ENCODE measurements around the gene CALD1. TPM values are rescaled to one million over a fixed set of nuclear protein-coding genes. Genes with fewer than 3 reads are reported as not detected.

The CALD1 gene
- total RNA-seq, 2 donors from 2014 or later, result 912 to 1,038 TPM

DNA sequence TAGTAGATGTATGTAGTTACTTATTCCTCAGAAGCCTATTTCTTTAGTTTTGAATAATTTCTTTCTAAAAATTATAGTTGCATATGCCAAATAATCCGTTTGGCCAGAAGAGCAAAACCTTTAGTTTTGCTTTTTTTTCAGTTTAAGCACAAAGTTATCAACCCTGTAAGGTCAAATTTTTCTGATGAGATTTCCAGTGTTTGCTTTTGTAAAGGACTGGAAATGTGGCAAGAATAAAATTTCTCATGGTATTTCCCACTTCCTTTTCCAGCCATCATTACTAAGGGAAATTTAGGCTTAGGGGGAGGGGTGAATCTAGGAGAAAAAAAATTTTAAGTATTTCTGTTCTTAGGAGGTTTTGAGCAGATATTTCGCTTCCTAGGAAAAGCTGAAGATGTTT, 7.6 kb downstream of the CALD1 start:
- peak overlapping the region; percentile 86 to 93 for H3K27ac ChIP-seq
- ATAC-seq (ENCODE audit: insufficient number of reproducible peaks, low FRiP score, low read depth), result no peak
- H3K27me3 ChIP-seq (replicated peaks; ENCODE audit: insufficient read depth), result no peaks in the 10 kb centered on the region
- DNase-seq (ENCODE audit: low spot score), result no peak
- no peaks in the 10 kb centered on the region for H3K36me3 ChIP-seq
- H3K4me1 ChIP-seq (ENCODE audit: control insufficient read depth in 1 of 2, low read depth in 2 of 2), result peaks cover 45 to 84% of the 10 kb centered on the region in 2 donors
- TF ChIP-seq, protein P1, sequence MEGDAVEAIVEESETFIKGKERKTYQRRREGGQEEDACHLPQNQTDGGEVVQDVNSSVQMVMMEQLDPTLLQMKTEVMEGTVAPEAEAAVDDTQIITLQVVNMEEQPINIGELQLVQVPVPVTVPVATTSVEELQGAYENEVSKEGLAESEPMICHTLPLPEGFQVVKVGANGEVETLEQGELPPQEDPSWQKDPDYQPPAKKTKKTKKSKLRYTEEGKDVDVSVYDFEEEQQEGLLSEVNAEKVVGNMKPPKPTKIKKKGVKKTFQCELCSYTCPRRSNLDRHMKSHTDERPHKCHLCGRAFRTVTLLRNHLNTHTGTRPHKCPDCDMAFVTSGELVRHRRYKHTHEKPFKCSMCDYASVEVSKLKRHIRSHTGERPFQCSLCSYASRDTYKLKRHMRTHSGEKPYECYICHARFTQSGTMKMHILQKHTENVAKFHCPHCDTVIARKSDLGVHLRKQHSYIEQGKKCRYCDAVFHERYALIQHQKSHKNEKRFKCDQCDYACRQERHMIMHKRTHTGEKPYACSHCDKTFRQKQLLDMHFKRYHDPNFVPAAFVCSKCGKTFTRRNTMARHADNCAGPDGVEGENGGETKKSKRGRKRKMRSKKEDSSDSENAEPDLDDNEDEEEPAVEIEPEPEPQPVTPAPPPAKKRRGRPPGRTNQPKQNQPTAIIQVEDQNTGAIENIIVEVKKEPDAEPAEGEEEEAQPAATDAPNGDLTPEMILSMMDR (IDR thresholded peaks at IDR 0.05), result no peak
- peak overlapping the region; percentile 79 for H3K4me3 ChIP-seq
- H3K9me3 ChIP-seq, result no peaks in the 10 kb centered on the region

DNA sequence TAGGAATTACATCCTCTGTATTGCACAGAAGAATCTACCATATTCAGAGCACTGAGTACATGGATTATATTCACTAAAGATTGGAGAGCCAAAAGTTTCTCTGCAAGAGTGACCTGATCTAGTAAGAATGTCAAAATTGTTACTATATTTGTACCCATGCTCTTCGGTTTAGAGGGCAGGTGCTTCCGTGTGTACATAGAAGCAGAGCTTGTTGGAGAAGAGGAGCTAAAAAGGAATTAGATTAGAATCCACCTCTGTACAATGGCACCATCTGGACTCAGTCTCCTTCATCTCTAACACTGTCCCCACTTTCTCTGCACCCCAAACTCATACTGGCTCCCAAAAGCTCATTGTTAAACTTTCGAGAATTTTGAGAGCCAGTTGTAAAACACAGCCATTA, 8.3 kb downstream of the CALD1 start:
- peak overlapping the region; percentile 86 to 93 for H3K27ac ChIP-seq
- no peak for ATAC-seq (ENCODE audit: insufficient number of reproducible peaks, low FRiP score, low read depth)
- peak overlapping the region; percentile 79 for H3K4me3 ChIP-seq
- DNase-seq (ENCODE audit: low spot score), result no peak
- H3K36me3 ChIP-seq, result no peaks in the 10 kb centered on the region
- no peaks in the 10 kb centered on the region for H3K9me3 ChIP-seq
- H3K27me3 ChIP-seq (replicated peaks; ENCODE audit: insufficient read depth), result no peaks in the 10 kb centered on the region
- TF ChIP-seq, protein P1 (IDR thresholded peaks at IDR 0.05), result no peak
- peaks cover 45 to 90% of the 10 kb centered on the region in 2 donors for H3K4me1 ChIP-seq (ENCODE audit: control insufficient read depth in 1 of 2, low read depth in 2 of 2)

DNA sequence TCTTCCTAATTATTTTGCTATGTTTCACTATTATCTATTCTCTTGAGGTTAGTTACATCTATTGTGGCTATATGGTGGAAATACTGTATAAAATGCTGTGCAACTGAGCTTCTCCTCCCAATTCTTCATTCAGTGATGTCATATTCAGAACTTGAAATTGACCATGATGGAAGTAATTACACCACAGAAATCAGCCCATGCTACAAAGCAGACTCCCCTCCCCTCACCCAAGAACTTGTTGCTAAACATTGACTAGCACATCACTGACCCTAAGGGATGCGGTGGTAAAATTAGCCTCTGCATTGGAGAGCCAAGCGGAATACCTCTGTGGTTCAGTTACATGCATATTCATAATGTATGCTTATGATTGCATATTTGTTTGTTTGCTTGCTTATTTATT, 8.8 kb downstream of the CALD1 start:
- ATAC-seq (ENCODE audit: insufficient number of reproducible peaks, low FRiP score, low read depth), result no peak
- H3K27ac ChIP-seq, result peak overlapping the region; percentile 86 to 93
- TF ChIP-seq, protein P1 (IDR thresholded peaks at IDR 0.05), result no peak
- no peaks in the 10 kb centered on the region for H3K27me3 ChIP-seq (replicated peaks; ENCODE audit: insufficient read depth)
- H3K9me3 ChIP-seq, result no peaks in the 10 kb centered on the region
- peak overlapping the region; percentile 79 for H3K4me3 ChIP-seq
- no peak for DNase-seq (ENCODE audit: low spot score)
- no peaks in the 10 kb centered on the region for H3K36me3 ChIP-seq
- H3K4me1 ChIP-seq (ENCODE audit: control insufficient read depth in 1 of 2, low read depth in 2 of 2), result peaks cover 45 to 95% of the 10 kb centered on the region in 2 donors

DNA sequence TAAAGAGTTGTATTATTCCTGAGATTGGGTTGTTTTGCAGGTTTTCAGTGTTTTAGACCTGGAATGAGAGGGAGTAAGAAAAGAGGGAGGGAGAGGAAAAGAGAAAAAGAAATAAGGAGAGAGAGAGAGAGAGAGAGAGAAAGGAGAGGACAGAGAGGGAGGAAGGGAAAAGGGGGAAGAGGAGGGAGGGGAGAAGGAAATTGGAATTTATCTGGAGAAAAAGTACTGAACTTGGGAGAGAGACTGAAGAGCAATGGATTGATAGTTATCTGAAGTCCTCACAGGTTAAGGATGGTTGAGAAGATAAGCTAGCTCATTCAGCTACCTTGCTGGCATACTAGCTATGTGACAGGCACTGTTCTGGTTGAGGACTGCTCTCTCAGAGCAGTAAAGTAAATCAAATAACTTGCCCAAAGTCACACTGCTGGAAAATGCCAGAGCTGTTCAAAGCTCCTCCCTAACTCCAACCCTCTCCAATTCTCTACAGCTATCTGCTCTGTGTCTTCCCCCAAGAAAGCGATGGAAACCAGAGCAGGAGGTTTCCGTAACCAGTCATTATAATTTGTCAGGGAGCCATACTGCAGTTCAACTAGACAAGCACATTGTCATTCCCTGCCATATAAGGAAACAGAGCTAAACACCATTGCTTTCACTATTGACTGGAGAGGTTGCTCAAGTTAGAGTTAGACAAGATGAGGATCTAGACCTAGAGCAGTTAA, 10.7 kb downstream of the CALD1 start:
- no peaks in the 10 kb centered on the region for H3K9me3 ChIP-seq
- peak; percentile 50 for ATAC-seq (ENCODE audit: insufficient number of reproducible peaks, low FRiP score, low read depth)
- H3K36me3 ChIP-seq, result no peaks in the 10 kb centered on the region
- TF ChIP-seq, protein P1 (IDR thresholded peaks at IDR 0.05), result no peak
- H3K4me3 ChIP-seq, result peak overlapping the region; percentile 49
- peak overlapping the region; percentile 86 to 93 for H3K27ac ChIP-seq
- H3K4me1 ChIP-seq (ENCODE audit: control insufficient read depth in 1 of 2, low read depth in 2 of 2), result peaks cover 42 to 97% of the 10 kb centered on the region in 2 donors
- no peak for DNase-seq (ENCODE audit: low spot score)
- no peaks in the 10 kb centered on the region for H3K27me3 ChIP-seq (replicated peaks; ENCODE audit: insufficient read depth)

DNA sequence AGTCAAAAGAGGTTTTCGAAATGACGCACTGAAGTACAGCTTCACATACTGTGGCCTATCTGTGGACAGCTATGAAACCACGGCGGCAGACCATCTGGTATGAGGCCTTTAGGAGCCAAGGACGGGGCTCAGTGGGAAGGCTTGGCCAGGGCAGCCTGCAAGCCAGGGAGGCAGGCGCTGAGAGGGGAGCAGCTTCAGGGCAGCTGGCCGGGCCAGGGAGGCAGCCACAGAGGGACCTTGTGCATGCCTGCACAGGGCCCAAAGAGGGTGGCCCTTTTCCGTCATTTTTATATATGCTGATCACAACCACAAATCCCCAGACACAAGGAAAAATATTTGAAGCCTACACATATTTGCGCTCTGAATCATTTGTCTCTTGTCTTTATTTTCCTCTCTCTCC, 13.5 kb downstream of the CALD1 start:
- Histone ChIP-seq H3K27ac (peak overlapping the region; percentile 86 to 93), H3K9me3 (no peaks in the 10 kb centered on the region), H3K27me3 (replicated peaks; ENCODE audit: insufficient read depth) (no peaks in the 10 kb centered on the region), H3K4me3 (peak overlapping the region; percentile 11), H3K36me3 (no peaks in the 10 kb centered on the region), H3K4me1 (ENCODE audit: control insufficient read depth in 1 of 2, low read depth in 2 of 2) (peaks cover 44 to 99% of the 10 kb centered on the region in 2 donors)
- TF ChIP-seq, protein P1 (IDR thresholded peaks at IDR 0.05), result no peak
- ATAC-seq (ENCODE audit: insufficient number of reproducible peaks, low FRiP score, low read depth) (no peak), DNase-seq (ENCODE audit: low spot score) (no peak)
